ENCODE data around the gene FAM168B.

GRCh38 chr2:131122496-131122895 is 29.2 kb upstream of the FAM168B start:
- TF ChIP-seq POLR2A (IDR thresholded peaks at IDR 0.05): no peak
- TF ChIP-seq, protein P1, sequence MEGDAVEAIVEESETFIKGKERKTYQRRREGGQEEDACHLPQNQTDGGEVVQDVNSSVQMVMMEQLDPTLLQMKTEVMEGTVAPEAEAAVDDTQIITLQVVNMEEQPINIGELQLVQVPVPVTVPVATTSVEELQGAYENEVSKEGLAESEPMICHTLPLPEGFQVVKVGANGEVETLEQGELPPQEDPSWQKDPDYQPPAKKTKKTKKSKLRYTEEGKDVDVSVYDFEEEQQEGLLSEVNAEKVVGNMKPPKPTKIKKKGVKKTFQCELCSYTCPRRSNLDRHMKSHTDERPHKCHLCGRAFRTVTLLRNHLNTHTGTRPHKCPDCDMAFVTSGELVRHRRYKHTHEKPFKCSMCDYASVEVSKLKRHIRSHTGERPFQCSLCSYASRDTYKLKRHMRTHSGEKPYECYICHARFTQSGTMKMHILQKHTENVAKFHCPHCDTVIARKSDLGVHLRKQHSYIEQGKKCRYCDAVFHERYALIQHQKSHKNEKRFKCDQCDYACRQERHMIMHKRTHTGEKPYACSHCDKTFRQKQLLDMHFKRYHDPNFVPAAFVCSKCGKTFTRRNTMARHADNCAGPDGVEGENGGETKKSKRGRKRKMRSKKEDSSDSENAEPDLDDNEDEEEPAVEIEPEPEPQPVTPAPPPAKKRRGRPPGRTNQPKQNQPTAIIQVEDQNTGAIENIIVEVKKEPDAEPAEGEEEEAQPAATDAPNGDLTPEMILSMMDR (IDR thresholded peaks at IDR 0.05 in 4 of 5, conservative IDR thresholded peaks at IDR 0.05 in 1 of 5): no peak

Measured in gastrocnemius medialis (tissue), 4 donors.